ENCODE data around the gene TAS1R1. TPM values are rescaled to one million over a fixed set of nuclear protein-coding genes. Genes with fewer than 3 reads are reported as not detected.
A peak's percentile ranks its signal among the peaks of the same experiment; 100 is the strongest.

TAS1R1 gene
- total RNA-seq, 1 donor from 2014 or later: under 0.01 TPM

GRCh38 chr1:6613361-6614018 is 58.4 kb downstream of the TAS1R1 start, which contains the start of gene PHF13:
TSS of gene PHF13 (plus strand) at chr1:6613731. CDS start at chr1:6614067, 336 bp downstream.
- DNase-seq: peak; percentile 100

DNA sequence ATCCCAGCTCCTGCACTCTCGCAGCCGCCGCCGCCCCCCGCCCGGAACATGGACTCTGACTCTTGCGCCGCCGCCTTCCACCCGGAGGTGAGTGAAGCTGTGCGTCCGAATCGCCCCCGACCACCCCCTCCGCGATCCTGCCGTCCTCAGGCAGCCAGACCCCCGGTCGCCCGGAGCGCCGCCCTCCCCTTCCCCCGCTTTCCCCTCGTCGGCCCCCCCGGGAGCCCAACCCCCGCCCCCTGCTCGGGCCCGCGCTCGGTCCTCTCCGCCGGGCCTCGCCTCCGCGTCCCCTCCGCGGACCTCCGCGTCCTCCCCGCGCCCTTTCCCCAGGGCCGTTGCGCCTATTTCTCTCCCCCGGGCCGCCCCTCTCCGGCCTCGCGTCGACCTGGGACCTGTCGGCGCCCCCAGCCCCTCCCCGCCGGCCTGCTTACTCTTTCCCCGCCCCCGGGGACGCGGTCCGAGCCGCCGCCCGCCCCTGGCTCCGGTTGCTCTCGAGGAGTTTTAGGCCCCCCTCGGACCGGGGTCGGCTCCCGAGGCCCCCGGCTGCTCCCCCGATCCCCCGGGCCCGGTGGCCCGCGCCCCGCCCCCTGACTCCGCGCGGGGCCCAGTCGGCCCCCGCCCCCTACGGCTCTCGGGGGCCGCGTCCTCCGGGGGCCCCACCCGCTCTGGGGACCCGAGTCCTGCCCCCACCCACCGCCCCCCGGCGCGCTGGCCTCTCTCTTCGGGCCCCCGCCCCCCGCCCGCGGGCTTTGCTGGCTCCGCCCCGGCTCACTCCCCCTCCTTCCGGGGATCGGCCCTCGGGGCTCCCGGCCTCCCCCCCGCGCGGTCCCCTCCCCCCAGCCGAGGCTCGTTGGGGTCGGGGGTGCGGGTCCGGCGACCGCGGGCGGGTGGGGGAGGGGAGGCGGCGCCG is 59.2 kb downstream of the TAS1R1 start:
- DNase-seq: peak; percentile 23

GRCh38 chr1:6614929-6615785 is 60.0 kb downstream of the TAS1R1 start:
- DNase-seq: peak; percentile 22

DNA sequence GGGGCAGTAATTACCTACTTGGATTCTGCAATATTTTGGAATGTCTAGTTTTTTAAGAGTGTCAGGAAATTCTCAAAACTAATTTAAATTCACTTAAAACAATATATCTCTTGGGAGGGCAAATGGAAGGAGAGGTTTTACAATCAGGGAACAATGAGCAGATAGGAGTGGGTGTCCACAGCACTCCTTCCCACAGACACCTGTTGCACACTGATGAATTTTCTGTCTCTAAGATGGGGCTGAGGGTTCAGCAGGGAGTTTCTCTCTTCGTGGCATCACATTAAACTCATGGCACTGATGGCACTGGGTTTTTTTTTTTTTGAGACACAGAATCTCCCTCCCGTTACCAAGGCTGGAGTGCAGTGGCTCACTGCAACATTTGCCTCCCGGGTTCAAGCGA is 63.9 kb downstream of the TAS1R1 start:
- no peak for DNase-seq

- no peak for DNase-seq
Observed at GRCh38 chr1:6621429-6622391, 66.6 kb downstream of the TAS1R1 start.

DNA sequence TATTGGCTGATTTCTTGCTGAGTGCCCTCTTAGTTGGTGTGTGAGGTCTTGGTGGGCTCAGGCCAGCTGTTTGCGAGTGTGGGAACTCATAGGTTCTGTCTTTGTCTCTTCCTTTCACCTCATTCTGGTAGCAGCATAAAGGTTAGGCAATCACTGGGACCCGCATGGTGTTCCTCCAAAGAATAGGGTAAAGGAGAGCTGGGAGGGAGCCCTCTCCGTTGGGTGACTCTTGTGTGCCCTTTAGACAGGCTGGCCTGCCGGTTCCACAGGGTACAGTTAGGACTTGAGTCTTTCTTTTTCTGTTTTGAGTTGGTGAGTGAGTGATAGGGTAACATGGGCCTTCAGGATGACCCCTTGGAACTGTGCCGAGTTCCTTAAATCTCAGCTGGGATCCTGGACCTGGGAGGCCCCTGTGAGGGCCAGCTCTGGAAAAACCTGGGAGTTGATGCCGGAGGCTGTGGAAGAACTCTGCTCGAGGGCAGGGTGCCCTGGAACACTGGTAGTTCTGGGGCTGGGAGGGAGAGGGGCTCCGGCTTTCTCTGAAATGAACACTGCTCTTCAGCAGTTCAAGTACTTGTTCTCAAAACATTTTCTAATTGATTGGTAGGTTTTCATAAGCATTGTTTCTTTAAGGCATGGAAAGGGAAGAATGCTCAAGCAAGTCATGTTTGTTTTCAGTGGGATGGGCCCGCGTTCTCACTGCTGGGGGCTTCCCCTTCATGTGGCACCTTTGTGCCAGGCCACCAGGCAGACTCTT is 67.5 kb downstream of the TAS1R1 start:
- no peak for DNase-seq

GRCh38 chr1:6623269-6623965 is 68.3 kb downstream of the TAS1R1 start:
- DNase-seq: no peak

DNA sequence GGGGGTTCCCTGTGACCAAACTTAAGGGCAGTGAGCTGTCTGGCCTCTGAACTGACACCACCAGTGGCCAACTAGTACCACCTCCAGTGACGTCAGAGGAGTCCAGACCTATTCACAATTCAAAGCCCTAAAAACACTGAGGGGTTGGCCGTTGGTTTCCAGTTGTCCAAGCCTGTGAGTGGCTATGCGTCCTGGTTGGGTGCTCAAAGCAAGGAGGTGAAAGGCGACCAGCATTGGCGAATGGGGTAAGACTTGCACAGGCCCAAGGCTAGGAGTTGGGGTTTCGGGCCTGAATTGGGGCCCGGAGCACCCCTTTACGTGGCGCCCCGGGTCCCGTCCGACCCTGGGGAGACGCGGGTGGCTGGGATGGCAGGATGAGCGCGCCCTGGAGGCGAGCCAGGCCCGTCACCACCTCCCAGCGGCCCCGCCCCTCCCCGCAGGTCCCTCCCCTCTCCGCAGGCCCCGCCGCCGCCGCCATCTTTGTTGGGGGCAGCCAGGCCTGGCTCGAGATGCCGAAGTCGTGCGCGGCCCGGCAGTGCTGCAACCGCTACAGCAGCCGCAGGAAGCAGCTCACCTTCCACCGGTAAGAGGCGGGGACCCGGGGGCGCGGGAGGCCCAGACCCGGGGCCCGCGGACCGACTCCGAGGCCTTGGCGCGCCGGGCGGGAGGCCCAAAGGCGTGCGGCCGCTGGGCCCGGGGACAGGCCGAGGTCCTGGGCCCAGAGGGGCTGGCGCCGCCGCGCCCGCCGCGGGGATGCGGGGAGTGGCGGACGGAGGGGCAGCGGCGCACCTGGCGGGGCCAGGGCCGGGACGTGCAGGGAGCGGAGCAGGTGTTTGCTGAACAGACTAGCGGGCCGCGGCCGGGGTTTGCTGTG is 69.8 kb downstream of the TAS1R1 start, which contains the start of gene THAP3:
TSS of gene THAP3 (plus strand) at position 159 of the 874 bp plus-strand sequence. CDS start at position 510, 351 bp downstream.
- DNase-seq: peak; percentile 91

DNA sequence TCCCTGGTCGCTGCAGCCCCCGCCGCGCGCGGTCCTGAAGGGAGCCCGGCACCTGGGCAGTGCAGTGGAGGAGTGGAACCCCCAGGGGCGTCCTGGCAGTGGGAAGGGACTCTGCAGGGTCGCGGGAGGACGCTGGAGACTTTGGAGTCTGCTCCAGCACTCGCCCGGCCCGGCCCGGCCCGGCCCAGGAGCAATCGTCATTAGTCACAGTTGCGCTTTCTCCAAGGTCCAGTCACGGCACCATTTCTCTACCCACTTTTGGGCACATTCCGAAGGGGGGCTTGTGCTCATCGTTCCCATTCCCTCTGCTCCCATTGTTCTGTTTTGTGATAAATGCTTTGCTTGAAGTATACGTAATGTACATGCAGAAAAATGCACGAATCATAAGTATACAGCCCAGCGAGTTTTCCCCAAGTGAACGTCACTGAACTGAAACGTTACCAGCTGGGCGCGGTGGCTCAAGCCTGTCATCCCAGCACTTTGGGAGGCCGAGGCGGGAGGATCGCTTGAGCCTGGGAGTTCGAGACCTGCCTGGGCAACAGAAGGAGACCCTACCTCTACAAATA is 70.6 kb downstream of the TAS1R1 start:
- peak; percentile 80 for DNase-seq

- DNase-seq: no peak
Observed at GRCh38 chr1:6627031-6627430, 71.9 kb downstream of the TAS1R1 start.

GRCh38 chr1:6627841-6628545 is 72.9 kb downstream of the TAS1R1 start:
- DNase-seq: no peak

- no peak for DNase-seq
Observed at GRCh38 chr1:6628971-6629479, 73.9 kb downstream of the TAS1R1 start.

Other genes with a start within 250 kb of the TAS1R1 start
- 17.5 and 33.7 TPM in 2 replicates for gene ACOT7, start 161.5 kb upstream of the TAS1R1 start, total RNA-seq
- gene HES2, start 135.4 kb upstream of the TAS1R1 start, total RNA-seq: 9.9 and 14.1 TPM in 2 replicates
- gene ESPN, start 130.5 kb upstream of the TAS1R1 start, total RNA-seq: 0.60 and 0.68 TPM in 2 replicates
- 8.0 and 17.4 TPM in 2 replicates for gene TNFRSF25, start 89.1 kb upstream of the TAS1R1 start, total RNA-seq
- 36.9 and 50.9 TPM in 2 replicates for gene PLEKHG5, start 63.6 kb upstream of the TAS1R1 start, total RNA-seq
- 27.1 and 30.6 TPM in 2 replicates for gene NOL9, start 794 bp upstream of the TAS1R1 start, total RNA-seq
- 12.0 and 22.5 TPM in 2 replicates for gene ZBTB48, start 24.7 kb downstream of the TAS1R1 start, total RNA-seq
- 25.9 and 31.7 TPM in 2 replicates for gene KLHL21, start 47.6 kb downstream of the TAS1R1 start, total RNA-seq
- gene PHF13, start 58.4 kb downstream of the TAS1R1 start, total RNA-seq: 10.2 and 16.7 TPM in 2 replicates
- 19.9 and 23.5 TPM in 2 replicates for gene THAP3, start 69.6 kb downstream of the TAS1R1 start, total RNA-seq
- 38.6 and 52.1 TPM in 2 replicates for gene DNAJC11, start 146.5 kb downstream of the TAS1R1 start, total RNA-seq
- 52.7 and 58.4 TPM in 2 replicates for gene CAMTA1, start 230.1 kb downstream of the TAS1R1 start, total RNA-seq

All from dermis blood vessel endothelial cell (primary cell).